CD14-positive monocyte (primary cell): ENCODE results near the gene TBL1XR1. TPM values are rescaled to one million over a fixed set of nuclear protein-coding genes. Genes with fewer than 3 reads are reported as not detected.

ENCODE experiments used
- DNase-seq, 3 donors: peaks; one replicate each; pipeline ENCODE4 v3.0.0-alpha.2; 2011 to 2022
- H2AFZ ChIP-seq: 2 replicates; pipeline ENCODE4 v1.6.0; 2012; ENCODE audit warnings: mild to moderate bottlenecking, low read depth, low read length, inconsistent platforms; ENCODE audit not compliant: insufficient read depth, poor library complexity, severe bottlenecking
- H3K27ac ChIP-seq, 2 donors: 1 replicate in 1 of 2; 2 replicates in 1 of 2; pipeline ENCODE4 v1.5.1; 2012 to 2013; ENCODE audit warnings: low read length in 2 of 2, control low read depth in 1 of 2, inconsistent platforms in 1 of 2, low read depth in 1 of 2, mild to moderate bottlenecking in 1 of 2
- H3K27me3 ChIP-seq, 2 donors: one replicate each; pipeline versions ENCODE4 v1.6.0 to v1.6.1; 2011 to 2013; ENCODE audit warnings: low read length in 2 of 2; ENCODE audit not compliant: control insufficient read depth in 2 of 2, insufficient read depth in 2 of 2
- H3K36me3 ChIP-seq, 2 donors: replicated peaks in 1 of 2; 1 replicate in 1 of 2; 2 replicates in 1 of 2; pipeline versions ENCODE4 v1.5.1 to v1.6.1; 2012 to 2013; ENCODE audit warnings: low read length in 2 of 2, control low read depth in 1 of 2, inconsistent platforms in 1 of 2, mild to moderate bottlenecking in 1 of 2; ENCODE audit not compliant: insufficient read depth in 2 of 2, control insufficient read depth in 1 of 2
- H3K4me1 ChIP-seq, 2 donors: 1 replicate in 1 of 2; 2 replicates in 1 of 2; pipeline versions ENCODE4 v1.5.1 to v1.6.1; 2012 to 2013; ENCODE audit warnings: low read length in 2 of 2, control low read depth in 1 of 2, inconsistent platforms in 1 of 2, mild to moderate bottlenecking in 1 of 2, moderate library complexity in 1 of 2; ENCODE audit not compliant: insufficient read depth in 2 of 2, control insufficient read depth in 1 of 2
- H3K4me2 ChIP-seq: replicated peaks from 2 replicates; pipeline ENCODE3; 2012; ENCODE audit warnings: low read length, moderate library complexity, mild to moderate bottlenecking; ENCODE audit not compliant: poor library complexity, severe bottlenecking; ENCODE audit errors: extremely low read depth
- H3K4me3 ChIP-seq, 3 experiments: fragments of 200-600 bp in 1 of 3; sonication (generic) in 1 of 3; replicated peaks in 1 of 3; 1 replicate in 2 of 3; 2 replicates in 1 of 3; pipeline ENCODE4 v1.5.1; 2011 to 2013; ENCODE audit warnings: low read length in 3 of 3, mild to moderate bottlenecking in 3 of 3, control low read depth in 2 of 3, low read depth in 2 of 3, inconsistent platforms in 1 of 3, moderate library complexity in 1 of 3
- H3K79me2 ChIP-seq: 2 replicates; pipeline ENCODE4 v1.6.0; 2012; ENCODE audit warnings: mild to moderate bottlenecking, control low read depth, inconsistent platforms, low read length, moderate library complexity; ENCODE audit not compliant: insufficient read depth
- H3K9ac ChIP-seq: 2 replicates; pipeline ENCODE4 v1.6.0; 2017; ENCODE audit warnings: low read length, mild to moderate bottlenecking; ENCODE audit not compliant: insufficient read depth, poor library complexity, severe bottlenecking
- H3K9me3 ChIP-seq, 2 donors: replicated peaks in 1 of 2; 1 replicate in 1 of 2; 2 replicates in 1 of 2; pipeline versions ENCODE4 v1.5.1 to v1.6.1; 2012 to 2013; ENCODE audit warnings: low read length in 2 of 2, control low read depth in 1 of 2; ENCODE audit not compliant: control insufficient read depth in 1 of 2, insufficient read depth in 1 of 2
- H4K20me1 ChIP-seq: 2 replicates; pipeline ENCODE4 v1.6.0; 2012; ENCODE audit warnings: mild to moderate bottlenecking, low read length, control low read depth, moderate library complexity; ENCODE audit not compliant: insufficient read depth
- H3K27ac Mint-ChIP-seq, 7 donors: one replicate each; pipeline ENCODE4 v1.8.0; 2020; ENCODE audit warnings: mild to moderate bottlenecking in 7 of 7, mixed read lengths in 7 of 7, moderate library complexity in 6 of 7, inconsistent platforms in 2 of 7
- H3K27me3 Mint-ChIP-seq, 3 donors: one replicate each; pipeline ENCODE4 v1.8.0; 2021 to 2022; ENCODE audit warnings: low read depth in 3 of 3, mild to moderate bottlenecking in 3 of 3, mixed read lengths in 3 of 3, moderate library complexity in 3 of 3, inconsistent platforms in 1 of 3
- H3K36me3 Mint-ChIP-seq, 2 donors: one replicate each; pipeline ENCODE4 v1.8.0; 2020; ENCODE audit warnings: mixed read lengths in 2 of 2, inconsistent platforms in 1 of 2, mild to moderate bottlenecking in 1 of 2
- H3K4me1 Mint-ChIP-seq: one replicate; pipeline ENCODE4 v1.8.0; 2020; ENCODE audit warnings: mild to moderate bottlenecking, mixed read lengths
- H3K4me3 Mint-ChIP-seq, 2 donors: one replicate each; pipeline ENCODE4 v1.8.0; 2020; ENCODE audit warnings: mild to moderate bottlenecking in 2 of 2, mixed read lengths in 2 of 2, moderate library complexity in 1 of 2
- H3K9me3 Mint-ChIP-seq, 7 donors: one replicate each; pipeline ENCODE4 v1.8.0; 2020 to 2022; ENCODE audit warnings: mixed read lengths in 7 of 7, mild to moderate bottlenecking in 6 of 7, moderate library complexity in 6 of 7, inconsistent platforms in 2 of 7
- CTCF ChIP-seq: fragments of 200-600 bp; IDR thresholded peaks from one replicate; pipeline ENCODE4 v1.8.0; 2022; ENCODE audit warnings: antibody characterized with exemption, mild to moderate bottlenecking
- WGBS: methylation state at CpG from one replicate; pipeline ENCODE4 v1.1.5; 2013; ENCODE audit warnings: missing lambda C conversion rate; ENCODE audit not compliant: insufficient coverage; 5-methylcytosine and 5-hydroxymethylcytosine counted together
- intact Hi-C, 2 donors: fragments of 100-400 bp; cut with micrococcal nuclease; formaldehyde crosslinking; loops; one replicate each; pipeline versions ENCODE4 v1.15.0 to v1.15.1; 2023
- polyA plus RNA-seq, 3 donors: library from polyadenylated mRNA; depleted of rRNA in 1 of 3; unstranded in 2 of 3; stranded (reverse) in 1 of 3; fragments of 300-500 nt in 2 of 3; fragments of >200 nt in 1 of 3; fragmentation: Illumina TruSeq in 2 of 3; gene quantifications; 1 replicate in 2 of 3; 2 replicates in 1 of 3; pipeline ENCODE4 v1.2.3, GENCODE V29; 2012 to 2021

TBL1XR1 gene
- polyA plus RNA-seq, 3 donors: 10.2 to 20.4 (median 18.3) TPM

DNA sequence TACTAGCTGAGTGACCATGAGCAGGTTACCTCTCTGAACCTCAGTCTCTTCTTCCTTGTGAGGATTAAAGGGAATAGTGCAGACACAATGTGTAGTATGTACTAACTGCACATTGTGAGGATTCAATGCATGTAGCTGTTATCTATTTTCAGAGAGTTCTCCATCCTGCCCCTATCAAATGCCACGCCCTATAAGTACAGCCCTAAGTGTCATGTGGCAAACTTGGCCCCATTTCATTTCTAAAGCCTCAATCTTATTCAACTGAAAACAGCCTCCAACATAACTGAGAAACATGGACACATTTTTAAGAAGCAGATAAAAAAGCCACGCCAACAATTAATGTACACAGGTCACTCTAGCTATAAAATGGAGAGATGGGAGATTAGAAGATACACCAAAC lies 220.0 kb downstream of the TBL1XR1 start:
- Mint-ChIP-seq H3K4me3 (no peak overlapping the region), H3K27me3 (peaks cover 0 to 3% (median 0%) of the 10 kb centered on the region in 3 donors), H3K27ac (no peak overlapping the region), H3K4me1 (peaks cover 4% of the 10 kb centered on the region), H3K9me3 (peaks cover 0 to 14% (median 6%) of the 10 kb centered on the region in 7 donors), H3K36me3 (no peaks in the 10 kb centered on the region)
- Histone ChIP-seq H3K27ac (no peak overlapping the region), H3K79me2 (no peaks in the 10 kb centered on the region), H2AFZ (no peak overlapping the region), H3K9ac (no peak overlapping the region), H4K20me1 (no peaks in the 10 kb centered on the region), H3K9me3 (no peaks in the 10 kb centered on the region), H3K4me3 (no peak overlapping the region), H3K4me2 (no peak overlapping the region), H3K4me1 (no peaks in the 10 kb centered on the region), H3K36me3 (no peaks in the 10 kb centered on the region), H3K27me3 (no peaks in the 10 kb centered on the region)
- WGBS: 86% methylated on average over 1 of the region's 2 CpGs
- intact Hi-C loops: no loop called here
- no peak for DNase-seq
- no peak for TF ChIP-seq CTCF

GRCh38 chr3:176976586-176976985 lies 220.7 kb downstream of the TBL1XR1 start:
- no peak for DNase-seq
- Histone ChIP-seq H3K27me3 (no peaks in the 10 kb centered on the region), H4K20me1 (no peaks in the 10 kb centered on the region), H3K4me1 (no peaks in the 10 kb centered on the region), H3K9ac (no peak overlapping the region), H3K4me2 (no peak overlapping the region), H3K9me3 (no peaks in the 10 kb centered on the region), H3K36me3 (no peaks in the 10 kb centered on the region), H3K27ac (no peak overlapping the region), H3K4me3 (no peak overlapping the region), H2AFZ (no peak overlapping the region), H3K79me2 (no peaks in the 10 kb centered on the region)
- Mint-ChIP-seq H3K4me1 (peaks cover 4% of the 10 kb centered on the region), H3K27ac (no peak overlapping the region), H3K36me3 (no peaks in the 10 kb centered on the region), H3K9me3 (peaks cover 0 to 14% (median 2%) of the 10 kb centered on the region in 7 donors), H3K4me3 (no peak overlapping the region), H3K27me3 (peaks cover 0 to 3% (median 0%) of the 10 kb centered on the region in 3 donors)
- no peak for TF ChIP-seq CTCF
- WGBS: 95% methylated on average over 8 of the region's 10 CpGs
- intact Hi-C loops: no loop called here
